Prostate gland (tissue), 1 donor: ENCODE results near the gene TMEM150B.

ENCODE experiments used
- POLR2A ChIP-seq: fragments of 450-650 bp; IDR thresholded peaks from one replicate; pipeline ENCODE4 v1.6.1; 2016; ENCODE audit warnings: antibody characterized with exemption, mild to moderate bottlenecking
- POLR2AphosphoS5 ChIP-seq: sonication (generic); formaldehyde crosslinking; IDR thresholded peaks from one replicate; pipeline ENCODE4 v1.6.1; 2017; ENCODE audit warnings: antibody characterized with exemption

- TF ChIP-seq POLR2AphosphoS5 (no peak), POLR2A (no peak)
These were observed 5.4 kb downstream of the TMEM150B start for GRCh38 chr19:55319785-55320184.
